HG03139 (cell line): ENCODE results near the gene APC2.
"Not testable (repeated sequence)": the region's sequence is repeated elsewhere in the genome, so short reads cannot be mapped to it uniquely, and the experiment has no call there.

ENCODE experiments used
- ATAC-seq: cut with Tn5 transposase; IDR thresholded peaks from one replicate; pipeline ENCODE4 v1.9.1; 2021; ENCODE audit not compliant: unreplicated experiment

APC2 gene

DNA sequence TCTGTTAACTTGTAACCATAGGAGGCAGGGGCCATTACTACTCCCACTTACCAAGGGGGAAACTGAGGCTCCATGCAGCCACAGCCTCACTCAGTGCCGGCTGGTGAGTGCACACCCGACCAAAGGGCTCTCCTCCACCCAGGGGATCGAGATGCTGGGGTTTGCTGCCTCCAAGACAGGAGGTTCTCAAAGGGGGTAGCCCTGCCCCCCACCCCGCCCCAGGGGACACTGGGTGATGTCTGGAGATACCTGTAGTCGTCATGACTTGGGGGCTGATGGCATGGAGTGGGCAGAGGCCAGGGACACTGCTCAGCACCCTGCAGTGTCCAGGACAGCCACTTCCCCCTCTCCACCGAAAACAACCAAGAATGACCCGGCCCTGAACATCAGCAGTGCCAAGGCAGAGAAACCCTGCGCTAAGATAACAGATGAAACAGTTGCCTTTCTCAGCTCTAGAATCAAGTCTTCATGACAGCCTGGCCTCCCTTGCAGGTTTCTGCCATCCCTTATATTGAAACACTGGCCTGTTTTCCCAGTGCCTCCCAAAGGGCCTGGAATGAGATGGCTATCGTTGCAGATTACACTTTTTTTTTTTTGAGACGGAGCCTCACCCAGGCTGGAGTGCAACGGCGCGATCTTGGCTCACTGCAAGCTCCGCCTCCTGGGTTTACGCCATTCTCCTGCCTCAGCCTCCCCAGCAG is 44.3 kb downstream of the APC2 start:
- ATAC-seq, result no peak

GRCh38 chr19:1495051-1495798 is 45.3 kb downstream of the APC2 start:
- ATAC-seq, result no peak

DNA sequence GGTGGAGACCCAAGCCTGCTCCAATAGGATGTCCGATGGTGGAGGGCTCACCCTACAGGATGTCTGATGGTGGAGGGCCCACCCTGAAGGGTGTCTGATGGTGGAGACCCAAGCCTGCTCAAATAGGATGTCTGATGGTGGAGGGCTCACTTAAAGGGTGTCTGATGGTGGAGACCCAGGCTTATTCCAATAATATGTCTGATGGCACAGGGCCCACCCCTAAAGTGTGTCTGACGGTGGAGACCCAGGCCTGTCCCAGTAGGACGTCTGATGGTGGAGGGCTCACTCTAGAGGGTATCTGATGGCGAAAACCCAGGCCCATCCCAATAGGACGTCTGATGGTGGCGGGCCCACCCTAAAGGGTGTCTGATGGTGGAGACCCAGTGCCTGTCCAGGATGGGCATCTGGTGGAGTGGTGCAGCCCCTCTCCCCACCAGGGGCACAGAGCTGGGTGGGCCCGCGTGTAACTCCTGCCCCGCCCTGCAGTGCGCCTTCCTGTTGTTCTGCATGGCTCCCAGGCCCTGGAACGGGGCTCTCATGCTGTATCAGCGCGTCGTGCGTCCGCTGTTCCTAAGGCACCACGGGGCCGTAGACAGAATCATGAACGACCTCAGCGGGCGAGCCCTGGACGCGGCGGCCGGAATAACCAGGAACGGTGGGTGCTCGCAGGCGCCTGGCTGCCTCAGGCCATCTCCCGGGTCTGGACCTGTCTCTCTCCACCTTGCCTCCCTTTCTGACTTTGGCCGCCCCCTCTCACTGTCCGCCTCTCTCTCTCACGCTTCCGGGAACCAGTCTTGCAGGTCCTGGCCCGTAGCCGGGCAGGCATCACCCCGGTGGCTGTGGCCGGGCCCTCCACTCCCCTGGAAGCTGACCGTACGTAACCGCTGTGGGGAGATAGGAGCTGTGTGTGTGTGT is 46.1 kb downstream of the APC2 start:
- ATAC-seq, result no peak

GRCh38 chr19:1496714-1497577 is 47.0 kb downstream of the APC2 start:
- no peak for ATAC-seq

GRCh38 chr19:1497578-1498235 is 47.8 kb downstream of the APC2 start:
- ATAC-seq, result no peak

DNA sequence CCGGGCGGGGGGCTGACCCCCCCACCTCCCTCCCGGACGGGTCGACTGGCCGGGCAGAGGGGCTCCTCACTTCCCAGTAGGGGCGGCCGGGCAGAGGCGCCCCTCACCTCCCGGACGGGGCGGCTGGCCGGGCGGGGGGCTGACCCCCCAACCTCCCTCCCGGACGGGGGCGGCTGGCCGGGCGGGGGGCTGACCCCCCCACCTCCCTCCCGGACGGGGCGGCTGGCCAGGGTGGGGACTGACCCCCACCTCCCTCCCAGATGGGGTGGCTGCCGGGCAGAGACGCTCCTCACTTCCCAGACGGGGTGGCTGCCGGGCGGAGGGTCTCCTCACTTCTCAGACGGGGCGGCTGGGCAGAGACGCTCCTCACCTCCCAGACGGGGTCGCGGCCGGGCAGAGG is 49.3 kb downstream of the APC2 start:
- not testable (repeated sequence) for ATAC-seq

GRCh38 chr19:1501200-1501595 is 51.3 kb downstream of the APC2 start:
- ATAC-seq, result no peak

DNA sequence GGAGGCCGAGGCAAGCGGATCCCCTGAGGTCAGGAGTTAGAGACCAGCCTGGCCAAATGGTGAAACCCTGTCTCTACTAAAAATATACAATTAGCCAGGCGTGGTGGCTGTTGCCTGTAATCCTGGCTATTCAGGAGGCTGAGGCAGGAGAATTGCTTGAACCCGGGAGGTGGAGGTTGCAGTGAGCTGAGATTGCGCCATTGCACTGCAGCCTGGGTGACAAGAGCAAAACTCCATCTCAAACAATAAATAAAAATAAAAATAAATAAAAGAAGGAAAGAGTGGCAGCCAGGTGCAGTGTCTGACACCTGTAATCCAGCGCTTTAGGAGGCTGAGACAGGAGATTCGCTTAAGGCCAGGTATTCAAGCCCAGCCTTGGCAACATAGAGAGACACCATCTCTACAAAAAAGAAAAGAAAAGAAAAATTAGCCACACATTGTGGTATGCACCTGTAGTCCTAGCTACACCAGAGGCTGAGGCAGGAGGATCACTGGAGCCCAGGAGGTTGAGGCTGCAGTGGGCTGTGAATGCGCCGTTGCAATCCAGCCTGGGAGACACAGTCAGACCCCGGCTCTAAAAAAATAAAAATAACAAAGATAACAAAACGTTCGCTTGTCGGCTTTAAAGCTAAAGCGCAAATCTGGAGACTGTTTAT is 52.6 kb downstream of the APC2 start:
- ATAC-seq, result no peak

GRCh38 chr19:1503089-1503924 is 53.4 kb downstream of the APC2 start:
- no peak for ATAC-seq

- ATAC-seq, result no peak
Observed at GRCh38 chr19:1503925-1504773, 54.2 kb downstream of the APC2 start.

DNA sequence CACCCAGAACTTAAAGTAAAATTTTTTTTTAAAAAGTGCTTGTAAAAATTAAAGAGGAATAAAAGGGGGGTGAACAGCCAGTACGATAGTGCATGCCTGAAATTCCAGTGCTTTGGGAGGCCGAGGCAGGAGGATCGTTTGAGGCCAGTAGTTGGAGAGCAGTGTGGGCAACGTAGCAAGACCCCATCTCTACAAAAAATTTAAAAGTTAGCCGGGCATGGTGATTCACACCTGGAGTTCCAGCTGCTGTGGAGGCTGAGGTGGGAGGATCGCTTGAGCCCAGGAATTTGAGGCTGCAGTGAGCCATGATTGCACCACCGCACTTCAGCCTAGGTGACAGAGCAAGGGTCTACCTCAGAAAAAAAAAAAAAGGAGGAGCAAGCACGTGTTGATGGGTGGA is 55.1 kb downstream of the APC2 start:
- ATAC-seq, result no peak

DNA sequence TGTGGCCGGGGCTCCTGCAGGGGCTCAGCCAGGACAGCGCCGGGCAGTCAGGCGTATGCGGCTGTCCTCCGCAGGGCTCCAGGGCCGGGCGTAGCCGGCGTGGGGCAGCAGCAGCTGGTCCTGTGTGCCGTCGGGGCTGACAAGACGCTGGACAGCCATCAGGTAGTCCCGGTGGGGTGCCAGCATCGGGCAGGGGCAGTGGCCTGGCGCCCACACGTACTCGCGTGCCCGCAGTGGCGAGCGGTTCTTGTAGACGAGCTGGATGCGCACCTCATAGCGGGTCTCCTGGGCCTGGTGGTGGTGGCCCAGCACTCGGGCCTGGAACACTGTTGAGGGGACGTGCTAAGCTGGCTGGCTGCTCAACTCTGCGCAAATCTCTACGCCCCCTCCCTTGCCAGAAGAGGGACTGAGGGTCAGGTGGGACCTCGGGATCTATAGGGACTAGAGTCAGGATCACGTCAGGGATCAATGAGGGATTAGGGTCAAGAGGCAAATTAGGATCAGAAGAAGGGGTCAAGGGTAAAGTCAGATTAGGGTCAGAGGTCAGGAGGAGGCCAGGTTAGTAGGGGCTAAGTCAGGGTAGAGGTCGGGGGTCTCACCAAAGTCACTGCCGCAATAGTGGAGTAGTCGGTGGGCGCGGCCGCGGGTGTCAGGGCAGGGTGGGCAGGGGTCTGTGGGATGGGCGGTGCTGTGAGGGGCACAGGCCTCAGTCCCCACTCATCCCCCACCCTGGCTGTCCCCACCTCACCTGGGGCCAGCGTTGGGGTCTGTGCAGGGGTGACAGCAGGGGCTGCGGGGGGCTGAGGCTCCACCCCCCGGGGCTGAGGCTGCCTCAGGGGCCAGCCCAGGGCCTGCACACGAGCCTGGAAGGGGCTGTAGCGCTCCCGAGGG is 56.3 kb downstream of the APC2 start:
- ATAC-seq, result no peak

DNA sequence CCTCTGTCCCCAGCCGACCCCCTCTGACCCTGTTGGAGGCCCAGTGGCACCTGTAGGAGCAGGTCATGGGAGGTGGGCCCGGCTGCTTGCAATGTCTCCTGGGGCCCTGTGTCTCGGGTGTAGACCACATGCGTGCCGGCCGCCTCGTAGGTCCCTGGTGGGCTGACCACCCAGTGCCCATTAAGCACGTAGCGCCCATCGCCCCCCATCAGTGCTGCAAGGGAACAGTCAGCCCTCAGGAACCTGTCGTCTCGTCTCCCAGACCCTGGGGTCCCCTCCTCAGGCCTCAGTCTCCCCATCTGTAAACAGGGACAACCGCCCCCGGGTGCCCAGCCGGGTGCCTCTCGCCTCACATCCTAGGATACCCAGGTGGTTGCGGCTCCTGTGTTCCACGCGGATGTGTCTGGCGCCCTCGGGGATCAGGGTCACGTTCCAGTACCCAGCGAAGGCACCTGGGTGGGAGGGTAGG is 57.3 kb downstream of the APC2 start:
- ATAC-seq, result no peak

GRCh38 chr19:1507763-1508506 is 58.0 kb downstream of the APC2 start:
- peak; percentile 61 for ATAC-seq

GRCh38 chr19:1508507-1508856 is 58.6 kb downstream of the APC2 start:
- ATAC-seq, result no peak
